ENCODE measurements around the gene TSNAX.

GRCh38 chr1:231508497-231508896 is 20.0 kb upstream of the TSNAX start:
- TF ChIP-seq CTCF (conservative IDR thresholded peaks at IDR 0.05) (no peak), ZFX (IDR thresholded peaks at IDR 0.05) (no peak)
